Upper lobe of left lung (tissue), 4 donors: ENCODE data around the gene ACSL1.
A peak's percentile ranks its signal among the peaks of the same experiment; 100 is the strongest.

Experiments
- CTCF ChIP-seq, 6 experiments: fragments of 450-650 bp in 4 of 6; fragments of 200-600 bp in 2 of 6; sonication (generic) in 2 of 6; IDR thresholded peaks; one replicate each; pipeline ENCODE4 v1.5.1; 2016 to 2019; ENCODE audit warnings: antibody characterized with exemption in 6 of 6
- POLR2A ChIP-seq, 4 donors: fragments of 450-650 bp; IDR thresholded peaks; one replicate each; pipeline ENCODE4 v1.5.1; 2016 to 2017; ENCODE audit warnings: antibody characterized with exemption in 4 of 4, mild to moderate bottlenecking in 2 of 4

DNA sequence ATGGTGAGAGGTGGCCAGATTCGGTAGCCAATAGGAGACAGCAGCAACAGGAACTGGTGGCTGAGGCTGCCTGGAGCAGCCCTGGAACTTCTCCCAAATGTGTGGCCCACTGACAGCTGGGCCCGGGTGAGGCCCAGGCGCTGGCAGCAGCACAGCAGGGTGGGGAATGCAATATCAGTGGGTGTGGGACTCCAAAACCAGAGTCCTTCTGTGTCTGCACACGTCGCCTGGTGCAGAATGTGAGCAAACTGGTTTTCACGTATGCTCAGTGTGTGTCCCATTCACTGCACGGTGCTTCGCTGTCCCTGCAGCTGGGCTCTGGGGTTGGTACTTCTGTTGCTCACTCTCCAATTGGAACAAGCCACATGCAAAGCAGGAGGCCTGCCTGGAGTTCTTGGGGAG, 77.5 kb downstream of the ACSL1 start:
- TF ChIP-seq CTCF (IDR thresholded peaks at IDR 0.05) (peak in 1 of 6 experiments; percentile 1), POLR2A (IDR thresholded peaks at IDR 0.05) (no peak)
